Activated CD4-positive, alpha-beta memory T cell treated with anti-CD3 and anti-CD28 coated beads for 36 hours (primary cell): Measurements from ENCODE around the gene AQP12A. TPM values are rescaled to one million over a fixed set of nuclear protein-coding genes. Genes with fewer than 3 reads are reported as not detected.

Source experiments
- CTCF ChIA-PET: fragments of 350-600 bp; sonication (Branson Sonifier 250); formaldehyde crosslinking; loops from one replicate; lab custom pipeline; 2021; ENCODE audit warnings: antibody characterized with exemption, inconsistent platforms; lab: Charles Lee
- POLR2A ChIA-PET: fragments of 350-600 bp; sonication (Branson Sonifier 250); formaldehyde crosslinking; loops from one replicate; lab custom pipeline; 2021; ENCODE audit warnings: antibody characterized with exemption; lab: Charles Lee
- DNase-seq: peaks from one replicate; pipeline ENCODE4 v3.0.0-alpha.2; 2020
- H3K27ac Mint-ChIP-seq: one replicate; pipeline ENCODE4 v1.8.0; 2021; ENCODE audit warnings: mixed read lengths
- H3K27me3 Mint-ChIP-seq: one replicate; pipeline ENCODE4 v1.8.0; 2021; ENCODE audit warnings: mixed read lengths
- H3K36me3 Mint-ChIP-seq: one replicate; pipeline ENCODE4 v1.8.0; 2021; ENCODE audit warnings: mixed read lengths
- H3K4me1 Mint-ChIP-seq: one replicate; pipeline ENCODE4 v1.8.0; 2021; ENCODE audit warnings: low read depth, mixed read lengths
- H3K4me3 Mint-ChIP-seq: one replicate; pipeline ENCODE4 v1.8.0; 2021; ENCODE audit warnings: mild to moderate bottlenecking, mixed read lengths
- H3K9me3 Mint-ChIP-seq: one replicate; pipeline ENCODE4 v1.8.0; 2021; ENCODE audit warnings: mixed read lengths
- intact Hi-C: fragments of 100-400 bp; cut with micrococcal nuclease; formaldehyde crosslinking; loops from one replicate; pipeline ENCODE4 v1.15.1; 2023
- total RNA-seq, 2 experiments: library from RNA; stranded (reverse); gene quantifications; one replicate each; pipeline ENCODE4 v1.2.3, GENCODE V29; 2021

The AQP12A gene
- total RNA-seq, 2 experiments from 2014 or later = not detected

DNA sequence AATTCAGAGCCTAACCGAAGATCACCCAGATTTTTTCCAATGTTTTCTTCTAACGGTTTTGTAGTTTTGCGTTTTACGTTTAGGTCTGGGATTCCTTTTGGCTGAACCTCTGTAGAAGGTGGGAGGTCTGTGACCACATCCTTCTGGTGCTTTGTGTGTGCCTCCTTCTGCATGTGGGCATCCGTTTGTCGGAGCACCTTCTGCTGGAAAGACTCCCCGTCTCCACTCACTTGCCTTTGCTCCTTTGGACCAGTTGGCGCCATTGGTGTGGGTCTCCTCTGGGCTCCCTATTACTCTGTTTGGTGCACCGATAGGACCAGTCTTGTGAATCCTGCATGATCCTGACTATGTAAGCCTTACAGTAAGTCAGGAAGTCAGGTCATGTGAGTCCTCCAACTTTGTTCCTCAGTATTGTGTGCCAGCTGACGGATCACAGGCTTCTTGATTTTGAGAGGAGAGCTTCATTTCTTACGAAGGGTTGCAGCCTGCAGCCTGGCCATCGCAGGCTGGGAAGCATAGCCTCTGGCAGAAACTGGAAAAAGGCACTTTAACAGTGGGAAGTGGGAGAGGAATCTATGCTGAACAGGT is 13.6 kb downstream of the AQP12A start:
- Mint-ChIP-seq H3K27me3 (peaks cover 17% of the 10 kb centered on the region), H3K9me3 (no peaks in the 10 kb centered on the region), H3K27ac (no peak overlapping the region), H3K4me1 (peaks cover 13% of the 10 kb centered on the region), H3K4me3 (peak overlapping the region; percentile 9), H3K36me3 (no peaks in the 10 kb centered on the region)
- POLR2A ChIA-PET = interaction anchor here (1.1 kb wide), 1 partner anchor 144 kb away, joined by 3 read pairs; no protein-coding TSS in a partner anchor
- DNase-seq = peak; percentile 22
- intact Hi-C loops = loop anchor here (10.0 kb wide), 1 partner anchor 190 kb away; no protein-coding TSS in a partner anchor
- CTCF ChIA-PET = no interaction called here

DNA sequence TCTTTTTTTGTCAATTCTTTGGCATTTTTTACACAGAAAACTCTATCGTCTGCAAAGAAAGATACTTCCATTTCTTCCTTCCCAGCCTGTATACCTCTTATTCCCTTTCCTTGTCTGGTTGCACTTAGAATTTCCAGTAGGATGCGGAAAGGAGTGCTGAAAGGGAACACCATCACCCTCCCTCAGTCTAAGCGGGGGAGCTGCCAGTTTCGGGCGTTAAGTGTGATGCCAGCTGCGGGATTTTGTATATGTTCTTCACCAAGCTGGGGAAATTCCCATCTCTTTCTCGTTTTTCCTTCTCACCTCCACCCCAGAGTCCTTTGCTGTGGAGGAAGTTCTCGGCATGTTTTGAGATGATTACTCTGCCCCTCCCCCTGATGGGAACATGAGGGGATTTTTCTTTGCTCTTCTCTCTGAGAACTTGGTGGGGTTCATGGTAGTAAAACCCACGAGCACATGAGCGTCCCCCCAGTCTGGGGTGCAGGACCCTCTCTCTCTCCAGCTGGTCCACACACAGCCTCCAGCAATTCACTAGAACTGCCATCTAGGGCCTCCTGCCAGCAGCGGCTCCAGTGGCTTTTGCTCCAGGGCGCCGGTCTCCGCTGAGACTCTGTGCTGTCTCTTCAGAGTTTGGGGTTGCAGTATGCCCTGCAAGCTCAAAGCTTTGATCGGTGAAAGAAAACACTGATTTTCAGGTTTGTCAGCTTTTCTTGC is 15.5 kb downstream of the AQP12A start:
- Mint-ChIP-seq H3K9me3 (no peaks in the 10 kb centered on the region), H3K27ac (no peak overlapping the region), H3K4me1 (peaks cover 13% of the 10 kb centered on the region), H3K36me3 (no peaks in the 10 kb centered on the region), H3K27me3 (peaks cover 17% of the 10 kb centered on the region), H3K4me3 (no peak overlapping the region)
- DNase-seq = no peak
- ChIA-PET CTCF (interaction anchor here (0.8 kb wide), 1 partner anchor 193 kb away, joined by 3 read pairs; no protein-coding TSS in a partner anchor), POLR2A (no interaction called here)
- intact Hi-C loops = loop anchor here (10.0 kb wide), 1 partner anchor 192 kb away; no protein-coding TSS in a partner anchor

DNA sequence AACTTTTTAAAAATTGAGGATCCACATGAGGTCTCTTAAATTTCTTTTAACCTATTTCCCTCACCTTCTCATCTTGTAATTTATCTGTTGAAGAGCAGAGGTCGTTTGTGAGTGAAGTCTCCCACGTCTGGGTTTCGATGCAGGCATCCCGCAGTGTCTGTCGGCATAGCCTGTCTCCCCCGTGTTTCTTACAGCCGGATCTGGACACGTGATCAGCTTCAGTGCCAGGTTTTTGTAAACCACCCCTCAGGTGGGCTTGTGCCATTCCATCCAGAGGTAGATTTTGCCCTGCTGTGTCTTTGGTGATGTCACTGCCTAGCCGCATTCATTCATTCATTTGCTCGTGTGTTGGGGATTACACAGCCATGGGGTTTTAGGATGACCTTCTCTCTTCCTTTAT is 16.2 kb downstream of the AQP12A start:
- Mint-ChIP-seq H3K4me1 (peaks cover 13% of the 10 kb centered on the region), H3K27me3 (peaks cover 17% of the 10 kb centered on the region), H3K4me3 (no peak overlapping the region), H3K27ac (no peak overlapping the region), H3K9me3 (no peaks in the 10 kb centered on the region), H3K36me3 (no peaks in the 10 kb centered on the region)
- ChIA-PET CTCF (no interaction called here), POLR2A (no interaction called here)
- DNase-seq = no peak
- intact Hi-C loops = loop anchor here (10.0 kb wide), 1 partner anchor 193 kb away; no protein-coding TSS in a partner anchor

DNA sequence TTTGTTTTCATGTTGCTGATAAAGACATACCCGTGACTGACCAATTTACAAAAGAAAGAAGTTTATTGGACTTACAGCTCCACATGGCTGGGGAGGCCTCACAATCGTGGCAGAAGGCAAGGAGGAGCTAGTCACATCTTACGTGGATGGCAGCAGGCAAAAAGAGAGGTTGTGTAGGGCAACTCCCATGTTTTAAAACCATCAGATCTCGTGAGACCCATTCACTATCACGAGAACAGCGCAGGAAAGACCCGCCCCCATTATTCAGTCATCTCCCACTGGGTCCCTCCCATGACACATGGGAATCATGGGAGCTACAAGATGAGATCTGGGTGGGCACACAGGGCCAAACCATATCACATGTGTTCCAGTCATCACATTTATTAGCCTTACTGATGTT is 16.8 kb downstream of the AQP12A start:
- H3K36me3 Mint-ChIP-seq = no peaks in the 10 kb centered on the region
- H3K27ac Mint-ChIP-seq = no peak overlapping the region
- no peaks in the 10 kb centered on the region for H3K9me3 Mint-ChIP-seq
- no peak for DNase-seq
- intact Hi-C loops = loop anchor here (10.0 kb wide), 1 partner anchor 194 kb away; no protein-coding TSS in a partner anchor
- H3K4me3 Mint-ChIP-seq = no peak overlapping the region
- peaks cover 11% of the 10 kb centered on the region for H3K27me3 Mint-ChIP-seq
- peaks cover 13% of the 10 kb centered on the region for H3K4me1 Mint-ChIP-seq
- ChIA-PET CTCF (no interaction called here), POLR2A (no interaction called here)

DNA sequence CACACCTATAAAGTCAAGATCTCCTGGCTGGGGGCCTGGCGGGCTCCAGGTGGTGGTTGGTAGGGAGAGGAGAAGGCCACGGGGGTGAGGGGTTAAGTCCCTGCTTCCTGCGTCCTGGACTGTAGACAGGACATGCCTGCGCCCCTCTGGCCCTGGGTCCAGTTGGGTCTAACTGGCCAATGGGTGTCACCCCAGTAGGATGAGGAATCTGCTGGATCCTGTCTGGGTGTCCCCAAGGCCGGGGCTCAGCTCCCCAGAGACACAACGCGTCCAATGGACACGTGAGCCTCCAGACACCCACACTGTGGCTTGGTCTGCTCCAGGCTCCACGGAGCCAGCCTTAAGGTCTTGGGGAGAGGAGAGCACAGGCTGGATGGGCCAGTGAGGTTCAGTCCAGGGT is 19.6 kb downstream of the AQP12A start:
- Mint-ChIP-seq H3K9me3 (no peaks in the 10 kb centered on the region), H3K36me3 (no peaks in the 10 kb centered on the region), H3K4me3 (no peak overlapping the region), H3K27ac (no peak overlapping the region), H3K27me3 (no peaks in the 10 kb centered on the region), H3K4me1 (no peaks in the 10 kb centered on the region)
- DNase-seq = no peak
- intact Hi-C loops = no loop called here
- CTCF ChIA-PET = interaction anchor here (0.8 kb wide), 1 partner anchor 197 kb away, joined by 3 read pairs; no protein-coding TSS in a partner anchor
- POLR2A ChIA-PET = no interaction called here

DNA sequence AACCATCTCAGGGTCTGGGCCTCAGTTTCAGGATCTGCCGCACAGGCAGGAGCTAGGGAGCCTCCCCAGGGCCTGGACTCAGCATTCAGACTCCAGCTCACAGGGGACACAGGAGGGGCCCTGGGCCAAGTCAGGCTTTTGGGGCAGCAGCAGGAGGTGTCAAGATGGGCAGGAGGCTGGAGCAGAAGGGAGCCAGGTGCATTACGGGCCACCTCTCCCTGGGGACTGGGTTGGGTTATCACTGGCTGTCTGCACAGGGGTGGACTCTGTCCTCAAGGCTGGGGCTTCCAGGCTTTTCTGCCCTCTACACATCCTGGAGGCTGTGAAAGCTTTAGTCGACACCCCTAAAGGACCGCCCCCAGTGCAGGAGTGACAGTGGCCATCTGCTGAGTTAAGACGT is 20.0 kb downstream of the AQP12A start:
- Mint-ChIP-seq H3K27me3 (no peaks in the 10 kb centered on the region), H3K4me3 (no peak overlapping the region), H3K36me3 (no peaks in the 10 kb centered on the region), H3K4me1 (no peaks in the 10 kb centered on the region), H3K27ac (no peak overlapping the region), H3K9me3 (no peaks in the 10 kb centered on the region)
- CTCF ChIA-PET = no interaction called here
- POLR2A ChIA-PET = no interaction called here
- intact Hi-C loops = no loop called here
- no peak for DNase-seq

DNA sequence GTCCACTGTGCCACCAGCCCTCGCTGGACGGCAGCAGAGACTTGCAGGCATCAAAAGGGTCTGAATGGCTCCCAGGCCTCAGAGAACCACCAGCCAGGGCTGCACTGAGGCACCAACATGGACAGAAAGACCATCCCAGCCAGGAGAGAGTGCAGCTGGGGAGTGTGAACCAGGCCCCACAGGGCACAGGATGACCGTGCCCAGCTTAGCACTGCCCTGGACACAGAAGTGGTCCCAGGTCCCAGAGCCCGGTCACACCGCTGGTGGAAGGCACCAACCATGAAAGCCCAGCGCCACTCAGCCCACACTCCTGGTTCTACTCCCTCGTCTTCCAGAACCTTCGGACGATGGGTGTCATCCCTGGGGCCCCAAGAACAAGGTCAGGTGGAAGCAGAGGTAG is 20.5 kb downstream of the AQP12A start:
- POLR2A ChIA-PET = no interaction called here
- no peak overlapping the region for H3K27ac Mint-ChIP-seq
- CTCF ChIA-PET = no interaction called here

DNA sequence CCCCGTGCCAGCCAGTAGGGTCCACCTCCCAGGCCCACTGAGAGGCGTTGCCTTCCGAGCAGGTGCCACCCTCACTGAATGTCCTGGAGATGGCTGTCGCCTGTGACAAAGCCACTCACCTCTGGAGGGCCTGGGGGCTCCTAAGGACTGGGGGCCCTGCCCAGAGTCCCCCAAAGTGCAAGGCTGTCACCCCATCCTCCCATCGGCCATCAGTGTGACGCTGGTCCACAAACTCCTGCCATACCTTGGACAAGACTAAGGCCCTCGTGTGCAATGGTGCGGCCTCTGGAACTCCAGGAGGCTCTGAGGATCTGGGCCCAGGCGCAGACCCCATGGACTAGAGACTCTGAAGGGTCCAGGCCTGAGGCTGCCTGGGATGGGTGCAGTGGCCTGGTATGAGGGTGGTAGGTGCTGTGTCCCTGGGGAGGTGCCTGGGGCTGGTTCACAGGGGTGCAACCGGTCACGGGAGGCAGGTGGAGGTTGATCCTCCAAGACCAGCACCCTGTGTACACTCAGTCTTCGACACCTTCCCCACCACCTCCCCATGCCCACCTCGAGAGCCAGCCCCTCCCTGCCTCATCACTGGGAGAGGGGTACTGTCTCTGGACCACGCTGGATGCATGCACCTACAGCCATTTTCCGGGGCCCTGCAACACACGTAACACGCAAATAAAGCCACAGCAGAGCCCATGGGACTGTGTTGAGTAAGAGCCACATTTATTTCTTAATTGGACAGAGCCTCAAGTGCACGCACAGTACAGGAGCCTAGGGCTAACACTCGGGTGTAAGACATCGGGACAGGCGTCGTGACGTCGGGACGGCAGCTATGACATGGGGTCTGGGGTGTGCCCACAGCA is 21.6 kb downstream of the AQP12A start:
- H3K4me3 Mint-ChIP-seq = no peak overlapping the region
- DNase-seq = no peak
- no peak overlapping the region for H3K27ac Mint-ChIP-seq
- CTCF ChIA-PET = no interaction called here
- H3K36me3 Mint-ChIP-seq = no peaks in the 10 kb centered on the region
- POLR2A ChIA-PET = no interaction called here
- intact Hi-C loops = no loop called here
- H3K27me3 Mint-ChIP-seq = no peaks in the 10 kb centered on the region
- no peaks in the 10 kb centered on the region for H3K4me1 Mint-ChIP-seq
- no peaks in the 10 kb centered on the region for H3K9me3 Mint-ChIP-seq

More for the DNA sequence above, 20.5 kb downstream of the AQP12A start:
- H3K36me3 Mint-ChIP-seq = no peaks in the 10 kb centered on the region
- no peaks in the 10 kb centered on the region for H3K4me1 Mint-ChIP-seq
- DNase-seq = no peak
- H3K9me3 Mint-ChIP-seq = no peaks in the 10 kb centered on the region
- intact Hi-C loops = no loop called here
- H3K4me3 Mint-ChIP-seq = no peak overlapping the region
- H3K27me3 Mint-ChIP-seq = no peaks in the 10 kb centered on the region

DNA sequence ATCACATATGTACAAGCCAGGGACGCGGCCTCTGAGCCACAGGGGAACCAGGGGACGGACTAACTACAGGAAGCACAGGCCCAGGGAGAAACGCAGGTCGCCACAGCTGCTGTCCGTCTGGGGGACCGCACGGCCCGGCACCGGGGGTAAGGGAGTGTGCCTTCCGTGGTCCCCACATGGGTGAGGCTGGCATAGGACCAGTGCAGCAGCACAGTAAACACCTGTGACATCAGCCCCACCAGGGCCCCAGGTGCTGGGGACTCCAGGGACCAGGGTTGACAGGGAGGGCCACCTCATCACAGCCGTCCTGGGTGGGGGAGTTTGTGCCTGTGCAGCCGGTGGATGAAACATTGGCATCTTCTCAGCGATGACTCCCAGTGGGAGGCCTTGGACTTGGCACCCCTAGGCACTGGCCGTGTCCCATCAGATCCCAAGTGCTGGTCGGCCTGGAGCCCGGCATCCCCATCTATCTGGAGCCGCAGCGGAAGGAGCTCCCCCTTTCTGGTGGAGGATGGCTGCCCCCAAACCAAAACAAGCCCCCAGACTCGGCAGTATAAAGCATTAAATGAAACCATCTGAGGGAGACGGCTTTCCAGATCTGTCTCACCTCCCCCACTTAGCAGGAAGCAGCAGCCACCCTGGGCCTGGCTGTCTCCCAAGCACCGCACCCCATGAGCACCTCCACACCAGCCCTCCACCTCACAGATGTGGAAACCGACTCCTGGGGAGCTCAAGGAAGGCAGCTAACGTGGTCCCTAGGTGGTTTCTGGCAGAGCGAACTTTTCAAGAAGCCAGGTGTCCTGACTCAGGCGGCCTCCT is 22.5 kb downstream of the AQP12A start:
- Mint-ChIP-seq H3K27me3 (no peaks in the 10 kb centered on the region), H3K4me3 (no peak overlapping the region), H3K4me1 (no peaks in the 10 kb centered on the region), H3K36me3 (no peaks in the 10 kb centered on the region), H3K9me3 (no peaks in the 10 kb centered on the region), H3K27ac (no peak overlapping the region)
- DNase-seq = no peak
- ChIA-PET CTCF (no interaction called here), POLR2A (no interaction called here)
- intact Hi-C loops = no loop called here

DNA sequence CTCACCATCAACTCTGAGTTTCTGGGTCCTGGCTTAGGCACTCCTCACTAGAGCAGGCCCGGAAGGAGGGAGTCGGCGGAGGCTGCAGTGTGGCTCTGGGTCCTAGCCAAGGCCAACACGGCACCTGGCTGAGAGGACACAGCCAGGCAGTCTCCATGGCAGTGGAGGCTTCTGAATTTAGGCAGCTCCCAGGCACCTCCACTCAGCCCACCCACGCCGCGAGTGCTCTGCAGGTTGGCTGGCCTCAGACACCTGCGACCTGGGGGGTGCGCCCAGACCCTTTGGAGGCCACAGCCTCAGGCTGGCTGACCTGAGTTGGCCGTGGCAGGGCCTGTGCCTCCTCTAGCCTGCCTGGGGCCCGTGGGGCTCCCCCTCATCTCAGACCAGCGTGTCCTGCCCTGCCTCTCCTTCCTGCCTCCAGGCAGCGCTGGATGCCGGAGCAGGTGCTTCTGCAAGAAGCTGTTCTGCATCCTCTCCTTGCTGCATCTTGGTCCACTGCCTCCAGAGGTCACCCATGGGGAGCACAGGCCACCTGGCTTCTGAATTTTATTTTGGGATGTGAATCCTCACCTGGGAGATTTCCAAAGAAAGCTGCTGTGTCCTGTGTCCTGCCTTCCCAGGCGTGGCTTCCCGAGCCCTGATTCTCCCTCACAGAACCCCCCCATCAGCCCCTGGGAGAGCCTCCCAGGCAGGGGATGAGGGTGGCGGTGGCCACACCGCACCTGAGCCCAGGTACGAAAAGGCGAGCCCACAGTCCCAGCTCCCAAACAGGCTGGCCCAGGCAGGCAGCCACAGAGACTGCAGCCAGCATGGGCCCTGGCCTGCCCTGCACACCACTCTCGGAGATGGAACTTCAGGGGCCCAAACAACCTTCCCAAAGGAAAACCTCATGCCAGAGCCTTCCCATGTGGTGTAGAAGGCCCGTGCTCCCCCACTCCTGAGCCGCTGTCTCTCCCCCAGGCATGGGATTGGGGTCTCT is 23.4 kb downstream of the AQP12A start:
- H3K36me3 Mint-ChIP-seq = no peaks in the 10 kb centered on the region

More for the DNA sequence above, 23.4 kb downstream of the AQP12A start:
- intact Hi-C loops = no loop called here
- Mint-ChIP-seq H3K27ac (no peak overlapping the region), H3K27me3 (no peaks in the 10 kb centered on the region), H3K4me1 (no peaks in the 10 kb centered on the region), H3K9me3 (no peaks in the 10 kb centered on the region), H3K4me3 (no peak overlapping the region)
- CTCF ChIA-PET = interaction anchor here (0.8 kb wide), 1 partner anchor 95 kb away, joined by 3 read pairs; no protein-coding TSS in a partner anchor
- DNase-seq = no peak
- POLR2A ChIA-PET = no interaction called here
